Gastrocnemius medialis (tissue), 4 donors: ENCODE results near the gene C9orf78. TPM values are rescaled to one million over a fixed set of nuclear protein-coding genes. Genes with fewer than 3 reads are reported as not detected.

Source experiments
- ATAC-seq, 2 donors: fragments of 150-250 bp; one replicate each; pipeline ENCODE4 v1.9.1; 2016
- DNase-seq, 2 donors: peaks; one replicate each; pipeline ENCODE4 v3.0.0-alpha.2; 2019
- H3K27ac ChIP-seq, 4 donors: fragments of 200-600 bp; sonication (generic); 1 replicate in 1 of 4; 2 replicates in 3 of 4; pipeline ENCODE4 v1.5.1; 2016 to 2018; ENCODE audit warnings: mild to moderate bottlenecking in 2 of 4, moderate library complexity in 1 of 4
- H3K27me3 ChIP-seq, 3 donors: fragments of 200-600 bp; sonication (generic) in 2 of 3; 1 replicate in 1 of 3; 2 replicates in 2 of 3; pipeline versions ENCODE4 v1.5.1 to v1.6.0; 2016 to 2019; ENCODE audit warnings: mild to moderate bottlenecking in 1 of 3, moderate library complexity in 1 of 3
- H3K36me3 ChIP-seq, 2 donors: fragments of 200-600 bp; sonication (generic) in 1 of 2; one replicate each; pipeline ENCODE4 v1.5.1; 2017 to 2018
- H3K4me1 ChIP-seq, 2 donors: fragments of 200-600 bp; sonication (generic) in 1 of 2; one replicate each; pipeline ENCODE4 v1.5.1; 2016 to 2017; ENCODE audit warnings: mild to moderate bottlenecking in 2 of 2
- H3K4me3 ChIP-seq, 4 donors: fragments of 200-600 bp; sonication (generic) in 3 of 4; 1 replicate in 1 of 4; 2 replicates in 3 of 4; pipeline ENCODE4 v1.5.1; 2016 to 2019; ENCODE audit warnings: mild to moderate bottlenecking in 2 of 4
- H3K9me3 ChIP-seq, 3 donors: fragments of 200-600 bp; sonication (generic) in 2 of 3; 1 replicate in 1 of 3; 2 replicates in 2 of 3; pipeline ENCODE4 v1.5.1; 2016 to 2019
- CTCF ChIP-seq, 5 experiments: fragments of 450-650 bp in 3 of 5; fragments of 200-600 bp in 2 of 5; sonication (generic) in 2 of 5; IDR thresholded peaks in 4 of 5; conservative IDR thresholded peaks in 1 of 5; 1 replicate in 4 of 5; 2 replicates in 1 of 5; pipeline ENCODE4 v1.5.1; 2016 to 2019; ENCODE audit warnings: antibody characterized with exemption in 5 of 5, mild to moderate bottlenecking in 3 of 5, moderate library complexity in 3 of 5
- POLR2A ChIP-seq, 2 donors: fragments of 450-650 bp; IDR thresholded peaks; one replicate each; pipeline ENCODE4 v1.6.1; 2017; ENCODE audit warnings: antibody characterized with exemption in 2 of 2, mild to moderate bottlenecking in 2 of 2, moderate library complexity in 2 of 2
- in situ Hi-C, 4 donors: fragments of 200-750 bp; cut with MboI; loops; one replicate each; pipeline versions ENCODE4 v1.15.0 to v1.8.0; 2017; ENCODE audit warnings: low sequenced_read_pairs in 4 of 4
- intact Hi-C: fragments of 100-400 bp; cut with DNase I; formaldehyde crosslinking; loops from one replicate; pipeline ENCODE4 v1.15.1; 2023; ENCODE audit warnings: low total_unique reads
- total RNA-seq, 4 donors: library from RNA; depleted of rRNA; stranded (reverse); fragments of >200 nt; gene quantifications; one replicate each; pipeline versions ENCODE4 v1.1.0 to v1.2.3, GENCODE V29; 2016

Gene C9orf78
- total RNA-seq, 4 donors from 2014 or later: 82.3 to 108 (median 83.9) TPM

- ATAC-seq: no peak
- in situ Hi-C loops: no loop called here
- H3K27ac ChIP-seq: no peak overlapping the region
- intact Hi-C loops: no loop called here
- no peak for DNase-seq
- no peaks in the 10 kb centered on the region for H3K27me3 ChIP-seq
- peaks cover 0 to 44% of the 10 kb centered on the region in 2 donors for H3K36me3 ChIP-seq
- TF ChIP-seq POLR2A (IDR thresholded peaks at IDR 0.05) (no peak), CTCF (IDR thresholded peaks at IDR 0.05 in 4 of 5, conservative IDR thresholded peaks at IDR 0.05 in 1 of 5) (no peak)
- no peaks in the 10 kb centered on the region for H3K4me1 ChIP-seq
- no peaks in the 10 kb centered on the region for H3K9me3 ChIP-seq
- no peak overlapping the region for H3K4me3 ChIP-seq
These were observed 30.0 kb upstream of the C9orf78 start for GRCh38 chr9:129864991-129865647.

GRCh38 chr9:129863059-129863690 lies 28.1 kb upstream of the C9orf78 start:
- H3K4me1 ChIP-seq: no peaks in the 10 kb centered on the region
- H3K27me3 ChIP-seq: no peaks in the 10 kb centered on the region
- intact Hi-C loops (no loop called here), in situ Hi-C loops (no loop called here)
- peaks cover 0 to 52% of the 10 kb centered on the region in 2 donors for H3K36me3 ChIP-seq
- DNase-seq: no peak
- no peak overlapping the region for H3K4me3 ChIP-seq
- no peak for ATAC-seq
- TF ChIP-seq CTCF (IDR thresholded peaks at IDR 0.05 in 4 of 5, conservative IDR thresholded peaks at IDR 0.05 in 1 of 5) (no peak), POLR2A (IDR thresholded peaks at IDR 0.05) (no peak)
- H3K9me3 ChIP-seq: no peaks in the 10 kb centered on the region
- no peak overlapping the region for H3K27ac ChIP-seq

- ATAC-seq: no peak
- H3K36me3 ChIP-seq: peaks cover 0 to 57% of the 10 kb centered on the region in 2 donors
- intact Hi-C loops: no loop called here
- no peak for TF ChIP-seq POLR2A (IDR thresholded peaks at IDR 0.05)
- no peak for TF ChIP-seq CTCF (IDR thresholded peaks at IDR 0.05 in 4 of 5, conservative IDR thresholded peaks at IDR 0.05 in 1 of 5)
- H3K4me3 ChIP-seq: no peak overlapping the region
- H3K4me1 ChIP-seq: no peaks in the 10 kb centered on the region
- no peaks in the 10 kb centered on the region for H3K27me3 ChIP-seq
- no peak overlapping the region for H3K27ac ChIP-seq
- in situ Hi-C loops: no loop called here
- no peaks in the 10 kb centered on the region for H3K9me3 ChIP-seq
- DNase-seq: no peak
These were observed 26.4 kb upstream of the C9orf78 start for GRCh38 chr9:129861447-129861827.

GRCh38 chr9:129860653-129861446 lies 25.8 kb upstream of the C9orf78 start:
- H3K27ac ChIP-seq: no peak overlapping the region
- no peaks in the 10 kb centered on the region for H3K27me3 ChIP-seq
- in situ Hi-C loops (no loop called here), intact Hi-C loops (no loop called here)
- no peaks in the 10 kb centered on the region for H3K4me1 ChIP-seq
- ATAC-seq (no peak), DNase-seq (no peak)
- TF ChIP-seq CTCF (IDR thresholded peaks at IDR 0.05 in 4 of 5, conservative IDR thresholded peaks at IDR 0.05 in 1 of 5) (no peak), POLR2A (IDR thresholded peaks at IDR 0.05) (no peak)
- no peak overlapping the region for H3K4me3 ChIP-seq
- peaks cover 0 to 61% of the 10 kb centered on the region in 2 donors for H3K36me3 ChIP-seq
- no peaks in the 10 kb centered on the region for H3K9me3 ChIP-seq
